DND-41 (cell line): ENCODE results near the gene ATP6V0E2.

Experiments
- ATAC-seq: fragments of 200-7000 bp; cut with Tn5 transposase; 3 replicates; pipeline ENCODE4 v1.9.1; 2021; ENCODE audit warnings: low read depth; ENCODE audit not compliant: insufficient read depth
- DNase-seq: peaks from one replicate; pipeline ENCODE4 v3.0.0-alpha.2; 2020
- H2AFZ ChIP-seq: 2 replicates; pipeline ENCODE4 v1.6.0; 2012; ENCODE audit warnings: low read depth, low read length
- H3K27ac ChIP-seq: 2 replicates; pipeline ENCODE4 v1.5.1; 2012; ENCODE audit warnings: low read length, inconsistent platforms
- H3K27me3 ChIP-seq: fragments of 200-600 bp; sonication (generic); 2 replicates; pipeline ENCODE4 v1.6.0; 2012; ENCODE audit warnings: low read length, mild to moderate bottlenecking, inconsistent platforms; ENCODE audit not compliant: insufficient read depth, poor library complexity
- H3K36me3 ChIP-seq: 2 replicates; pipeline ENCODE4 v1.5.1; 2012; ENCODE audit warnings: low read length, inconsistent platforms; ENCODE audit not compliant: insufficient read depth
- H3K4me1 ChIP-seq: 2 replicates; pipeline ENCODE4 v1.5.1; 2012; ENCODE audit warnings: mild to moderate bottlenecking, low read length; ENCODE audit not compliant: insufficient read depth
- H3K4me2 ChIP-seq: 2 replicates; pipeline ENCODE4 v1.6.0; 2012; ENCODE audit warnings: mild to moderate bottlenecking, moderate library complexity, low read length, inconsistent platforms; ENCODE audit not compliant: insufficient read depth
- H3K4me3 ChIP-seq, 2 experiments: fragments of 200-600 bp in 1 of 2; shearing (Covaris generic) in 1 of 2; 2 replicates each; pipeline ENCODE4 v1.5.1; 2012 to 2016; ENCODE audit warnings: inconsistent platforms in 2 of 2, low read length in 2 of 2, mild to moderate bottlenecking in 2 of 2, low read depth in 1 of 2, moderate library complexity in 1 of 2
- H3K79me2 ChIP-seq: 2 replicates; pipeline ENCODE4 v1.6.0; 2012; ENCODE audit warnings: low read length, inconsistent platforms; ENCODE audit not compliant: insufficient read depth
- H3K9ac ChIP-seq: 2 replicates; pipeline ENCODE4 v1.6.0; 2012; ENCODE audit warnings: low read depth, mild to moderate bottlenecking, inconsistent platforms, low read length, moderate library complexity
- H3K9me3 ChIP-seq: 2 replicates; pipeline ENCODE4 v1.5.1; 2012; ENCODE audit warnings: low read length, moderate library complexity, mild to moderate bottlenecking, inconsistent platforms; ENCODE audit not compliant: insufficient read depth, severe bottlenecking
- H4K20me1 ChIP-seq: 2 replicates; pipeline ENCODE4 v1.6.0; 2012; ENCODE audit warnings: low read length; ENCODE audit not compliant: insufficient read depth
- CTCF ChIP-seq: IDR thresholded peaks from 2 replicates; pipeline ENCODE4 v1.5.1; 2012; ENCODE audit warnings: borderline replicate concordance, low read length, moderate library complexity, mild to moderate bottlenecking; ENCODE audit not compliant: poor library complexity, severe bottlenecking; ENCODE audit errors: extremely low read depth
- EZH2 ChIP-seq: IDR thresholded peaks from 3 replicates; pipeline ENCODE4 v1.6.1; 2012; ENCODE audit warnings: borderline replicate concordance, low read depth, mild to moderate bottlenecking, moderate library complexity, low read length, inconsistent platforms; ENCODE audit not compliant: severe bottlenecking

ATP6V0E2 gene

GRCh38 chr7:149844445-149844844, 29.3 kb upstream of the ATP6V0E2 start:
- no peaks in the 10 kb centered on the region for H3K27me3 ChIP-seq
- no peak overlapping the region for H3K27ac ChIP-seq
- no peaks in the 10 kb centered on the region for H3K9me3 ChIP-seq
- peaks cover 8% of the 10 kb centered on the region; the same call in 1 of the 2 replicates for H4K20me1 ChIP-seq
- peaks cover 7% of the 10 kb centered on the region for H3K79me2 ChIP-seq
- no peak overlapping the region for H3K4me3 ChIP-seq
- no peak overlapping the region for H3K4me2 ChIP-seq
- DNase-seq (no peak), ATAC-seq (no peak)
- no peak overlapping the region for H3K9ac ChIP-seq
- peaks cover 31% of the 10 kb centered on the region for H3K36me3 ChIP-seq
- H2AFZ ChIP-seq, result no peak overlapping the region
- peaks cover 9% of the 10 kb centered on the region for H3K4me1 ChIP-seq
- no peak for TF ChIP-seq CTCF
- TF ChIP-seq EZH2, result no peak

DNA sequence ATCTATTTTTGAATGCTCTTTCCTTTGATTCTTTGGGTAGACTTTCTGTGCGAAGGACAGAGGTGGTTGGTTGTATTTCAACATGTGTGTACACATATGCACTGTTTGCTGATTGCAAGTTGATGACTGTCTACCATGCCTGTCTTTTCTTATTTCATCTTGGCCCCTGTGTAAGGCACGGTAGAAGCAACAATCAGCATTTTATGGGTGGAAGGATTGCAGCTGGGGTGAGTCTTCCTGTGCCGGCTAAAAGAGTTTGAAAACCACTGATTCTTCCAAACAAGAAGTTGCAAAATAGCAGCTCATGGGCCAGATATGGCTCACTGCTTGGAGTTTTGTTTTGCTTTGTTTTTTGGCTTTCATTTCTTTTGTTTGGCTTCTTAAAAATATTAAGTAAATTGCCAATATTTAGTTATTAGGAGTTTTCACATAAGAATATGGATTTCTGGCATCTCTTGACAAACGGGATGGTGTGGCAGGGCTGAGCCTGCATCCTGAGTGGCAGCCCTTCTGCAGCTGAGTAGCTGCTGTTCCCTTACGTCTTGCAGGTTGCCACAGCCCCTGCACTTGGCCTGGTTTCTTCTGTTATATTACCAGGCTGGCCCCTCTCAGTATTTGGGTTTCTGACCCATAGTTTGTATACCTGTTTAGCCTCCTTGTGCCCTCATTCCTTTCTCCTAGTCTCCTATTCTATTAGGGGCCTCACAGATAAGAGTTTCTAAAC, 28.4 kb upstream of the ATP6V0E2 start:
- peaks cover 6% of the 10 kb centered on the region; the same call in 1 of the 2 replicates for H4K20me1 ChIP-seq
- no peak overlapping the region for H3K4me3 ChIP-seq
- H3K4me1 ChIP-seq, result peaks cover 4% of the 10 kb centered on the region; the same call in 1 of the 2 replicates
- no peak for TF ChIP-seq EZH2
- no peaks in the 10 kb centered on the region for H3K9me3 ChIP-seq
- no peak overlapping the region for H3K27ac ChIP-seq
- no peak overlapping the region for H2AFZ ChIP-seq
- no peaks in the 10 kb centered on the region for H3K27me3 ChIP-seq
- peaks cover 39% of the 10 kb centered on the region for H3K36me3 ChIP-seq
- ATAC-seq (no peak), DNase-seq (no peak)
- no peak overlapping the region for H3K4me2 ChIP-seq
- H3K9ac ChIP-seq, result no peak overlapping the region
- H3K79me2 ChIP-seq, result peaks cover 3% of the 10 kb centered on the region; the same call in 1 of the 2 replicates

DNA sequence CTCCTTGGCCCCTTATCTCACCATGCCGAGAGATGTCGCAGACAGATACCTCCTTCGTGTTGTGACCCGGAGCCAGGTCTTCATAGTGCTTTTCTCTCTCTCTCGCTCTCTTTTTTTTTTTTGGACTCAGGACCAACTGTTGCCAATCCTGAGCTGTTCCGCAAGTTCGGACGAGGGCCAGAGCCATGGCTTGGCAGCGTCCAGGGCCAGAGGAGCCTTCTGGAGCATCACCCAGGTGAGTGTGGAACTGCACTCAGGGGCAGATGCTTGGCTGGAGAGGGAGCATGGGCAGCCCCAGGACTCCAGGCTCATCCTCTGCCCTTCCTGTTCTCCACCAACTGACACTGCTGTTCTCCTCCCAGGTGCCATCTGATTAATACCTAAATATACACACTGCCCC, 27.7 kb upstream of the ATP6V0E2 start:
- H2AFZ ChIP-seq, result no peak overlapping the region
- ATAC-seq (no peak), DNase-seq (no peak)
- TF ChIP-seq CTCF, result no peak
- H3K27me3 ChIP-seq, result no peaks in the 10 kb centered on the region
- H3K4me2 ChIP-seq, result no peak overlapping the region
- peaks cover 6% of the 10 kb centered on the region; the same call in 1 of the 2 replicates for H4K20me1 ChIP-seq
- H3K27ac ChIP-seq, result no peak overlapping the region
- H3K9me3 ChIP-seq, result no peaks in the 10 kb centered on the region
- no peaks in the 10 kb centered on the region for H3K79me2 ChIP-seq
- no peak overlapping the region for H3K4me3 ChIP-seq
- peaks cover 39% of the 10 kb centered on the region for H3K36me3 ChIP-seq
- no peaks in the 10 kb centered on the region for H3K4me1 ChIP-seq
- H3K9ac ChIP-seq, result no peak overlapping the region

DNA sequence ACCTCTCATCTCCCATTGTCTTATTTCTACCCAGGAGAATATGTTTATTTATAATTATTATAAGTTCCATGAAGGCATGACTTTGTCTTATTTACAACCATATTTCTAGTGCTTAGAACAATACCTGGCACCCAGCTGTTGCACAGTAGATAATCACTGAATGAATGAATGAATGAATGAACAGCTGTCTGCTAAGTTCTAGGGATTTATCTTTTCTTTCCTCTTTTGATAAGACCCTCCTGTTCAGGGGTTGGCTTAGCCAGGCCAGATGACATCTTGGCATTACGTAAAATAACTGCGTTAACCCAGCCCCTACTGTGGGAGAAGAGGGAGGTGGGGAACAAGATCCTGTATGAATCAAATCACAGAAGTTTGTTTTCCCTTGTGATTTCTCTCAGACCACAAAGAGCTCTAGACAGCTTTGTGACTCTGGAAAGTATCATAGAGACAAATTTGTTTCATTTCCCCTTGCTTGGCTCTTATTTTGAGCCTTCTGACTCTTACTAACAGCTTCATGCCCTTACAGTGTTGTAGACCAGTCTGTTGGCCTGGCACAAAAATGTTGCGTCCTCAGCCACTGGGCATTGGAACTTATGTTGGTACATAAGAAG, 27.2 kb upstream of the ATP6V0E2 start:
- no peak overlapping the region for H3K27ac ChIP-seq
- H3K4me1 ChIP-seq, result no peaks in the 10 kb centered on the region
- no peaks in the 10 kb centered on the region for H3K9me3 ChIP-seq
- ATAC-seq, result no peak
- H4K20me1 ChIP-seq, result peaks cover 6% of the 10 kb centered on the region; the same call in 1 of the 2 replicates
- no peaks in the 10 kb centered on the region for H3K27me3 ChIP-seq
- peaks cover 39% of the 10 kb centered on the region for H3K36me3 ChIP-seq
- H2AFZ ChIP-seq, result no peak overlapping the region
- no peak for DNase-seq
- H3K4me3 ChIP-seq, result no peak overlapping the region
- no peak overlapping the region for H3K4me2 ChIP-seq
- TF ChIP-seq CTCF (no peak), EZH2 (no peak)
- no peaks in the 10 kb centered on the region for H3K79me2 ChIP-seq
- no peak overlapping the region for H3K9ac ChIP-seq
